WI38 (cell line): ENCODE data around the gene SYNE4.
A peak's percentile ranks its signal among the peaks of the same experiment; 100 is the strongest.
"Not testable (repeated sequence)": the region's sequence is repeated elsewhere in the genome, so short reads cannot be mapped to it uniquely, and the experiment has no call there.

ENCODE experiments used
- H3K4me3 ChIP-seq: 2 replicates; pipeline ENCODE4 v1.5.1; 2011; ENCODE audit warnings: low read depth, mild to moderate bottlenecking, control low read depth, low read length
- CTCF ChIP-seq: IDR thresholded peaks from 2 replicates; pipeline ENCODE4 v1.5.1; 2012; ENCODE audit warnings: low read depth, mild to moderate bottlenecking, control low read depth, low read length

SYNE4 gene

GRCh38 chr19:36047835-36048234 lies 39.2 kb upstream of the SYNE4 start:
- no peak for TF ChIP-seq CTCF
- H3K4me3 ChIP-seq, result no peak overlapping the region

GRCh38 chr19:36046443-36047050 lies 37.9 kb upstream of the SYNE4 start:
- no peak for TF ChIP-seq CTCF
- H3K4me3 ChIP-seq, result no peak overlapping the region

GRCh38 chr19:36043952-36044351 lies 35.3 kb upstream of the SYNE4 start:
- no peak for TF ChIP-seq CTCF
- no peak overlapping the region for H3K4me3 ChIP-seq

GRCh38 chr19:36041831-36042230 lies 33.2 kb upstream of the SYNE4 start:
- no peak for TF ChIP-seq CTCF
- no peak overlapping the region for H3K4me3 ChIP-seq

- H3K4me3 ChIP-seq, result not testable (repeated sequence)
Measured at GRCh38 chr19:36041092-36041491, 32.5 kb upstream of the SYNE4 start.

GRCh38 chr19:36040495-36040894 lies 31.9 kb upstream of the SYNE4 start:
- no peak for TF ChIP-seq CTCF

GRCh38 chr19:36032251-36033104 lies 23.9 kb upstream of the SYNE4 start, which contains the start of gene CLIP3:
CLIP3 (minus strand) TSS chr19:36032873; CDS start chr19:36032357, 516 bp downstream.
- H3K4me3 ChIP-seq, result peak within 1 kb of the TSS; percentile 83
- no peak for TF ChIP-seq CTCF

More at GRCh38 chr19:36040495-36040894, 31.9 kb upstream of the SYNE4 start:
- no peak overlapping the region for H3K4me3 ChIP-seq
